Right lobe of liver (tissue), 6 donors: Measurements from ENCODE around the gene DIDO1. TPM values are rescaled to one million over a fixed set of nuclear protein-coding genes. Genes with fewer than 3 reads are reported as not detected.

ENCODE experiments used
- ATAC-seq, 4 donors: fragments of 200-7000 bp; cut with Tn5 transposase; one replicate each; pipeline ENCODE4 v1.9.1; 2020; ENCODE audit warnings: mild to moderate bottlenecking in 4 of 4, moderate library complexity in 4 of 4
- DNase-seq, 3 donors: peaks; one replicate each; pipeline ENCODE4 v3.0.0-alpha.2; 2020
- H3K27ac ChIP-seq, 3 donors: fragments of 200-600 bp; one replicate each; pipeline ENCODE4 v1.8.0; 2022
- H3K27me3 ChIP-seq, 2 donors: fragments of 200-600 bp; one replicate each; pipeline ENCODE4 v1.8.0; 2022
- H3K36me3 ChIP-seq, 4 donors: fragments of 200-600 bp; sonication (generic) in 1 of 4; one replicate each; pipeline versions ENCODE4 v1.5.1 to v1.8.0; 2017 to 2022; ENCODE audit warnings: control low read depth in 1 of 4
- H3K4me1 ChIP-seq, 4 donors: fragments of 200-600 bp; sonication (generic) in 1 of 4; one replicate each; pipeline versions ENCODE4 v1.5.1 to v1.8.0; 2017 to 2022; ENCODE audit warnings: control low read depth in 1 of 4
- H3K4me3 ChIP-seq, 3 donors: fragments of 200-600 bp; one replicate each; pipeline ENCODE4 v1.8.0; 2022
- H3K9me3 ChIP-seq, 4 donors: fragments of 200-600 bp; sonication (generic) in 1 of 4; one replicate each; pipeline versions ENCODE4 v1.5.1 to v1.8.0; 2017 to 2022; ENCODE audit warnings: control low read depth in 1 of 4
- POLR2A ChIP-seq: fragments of 450-650 bp; IDR thresholded peaks from one replicate; pipeline ENCODE4 v1.6.1; 2017; ENCODE audit warnings: antibody characterized with exemption, mild to moderate bottlenecking
- WGBS: methylation state at CpG from one replicate; pipeline ENCODE4 v1.1.6; 2018; ENCODE audit warnings: low coverage, low lambda C conversion rate; ENCODE audit not compliant: insufficient coverage; ENCODE audit errors: missing lambda C conversion rate; 5-methylcytosine and 5-hydroxymethylcytosine counted together
- intact Hi-C, 2 donors: fragments of 100-400 bp; cut with DNase I; formaldehyde crosslinking; loops; one replicate each; pipeline versions ENCODE4 v1.11.2 to v1.14.1; 2022
- total RNA-seq, 6 experiments: library from RNA; depleted of rRNA in 2 of 6; stranded (reverse); fragments of >200 nt in 2 of 6; fragmentation: NEBNext Ultra II Directional in 3 of 6; extraction: Animal tissue kit (Norgen Biotek cat#: 25700) in 3 of 6; gene quantifications; one replicate each; pipeline versions ENCODE4 v1.1.0 to v1.2.4, GENCODE V29; 2016 to 2023
- TF ChIP-seq, protein P1 (sequence below), 4 donors: fragments of 200-600 bp in 3 of 4; fragments of 450-650 bp in 1 of 4; IDR thresholded peaks; one replicate each; pipeline versions ENCODE4 v1.5.1 to v1.8.0; 2016 to 2022; ENCODE audit warnings: antibody characterized with exemption in 4 of 4, mild to moderate bottlenecking in 2 of 4
- donor health status: DM: no; HTN: yes; CAD: no.
- donor health status: DM: no; HTN: no; CAD: no.
- donor health status: DM: no; HTN: no; CAD: no.
- donor health status: DM: no; HTN: yes; CAD: no.
- donor health status: DM: no; HTN: yes; CAD: no.

Gene DIDO1
- total RNA-seq, 6 experiments from 2014 or later: 18.3 to 28.1 (median 21.1) TPM

DNA sequence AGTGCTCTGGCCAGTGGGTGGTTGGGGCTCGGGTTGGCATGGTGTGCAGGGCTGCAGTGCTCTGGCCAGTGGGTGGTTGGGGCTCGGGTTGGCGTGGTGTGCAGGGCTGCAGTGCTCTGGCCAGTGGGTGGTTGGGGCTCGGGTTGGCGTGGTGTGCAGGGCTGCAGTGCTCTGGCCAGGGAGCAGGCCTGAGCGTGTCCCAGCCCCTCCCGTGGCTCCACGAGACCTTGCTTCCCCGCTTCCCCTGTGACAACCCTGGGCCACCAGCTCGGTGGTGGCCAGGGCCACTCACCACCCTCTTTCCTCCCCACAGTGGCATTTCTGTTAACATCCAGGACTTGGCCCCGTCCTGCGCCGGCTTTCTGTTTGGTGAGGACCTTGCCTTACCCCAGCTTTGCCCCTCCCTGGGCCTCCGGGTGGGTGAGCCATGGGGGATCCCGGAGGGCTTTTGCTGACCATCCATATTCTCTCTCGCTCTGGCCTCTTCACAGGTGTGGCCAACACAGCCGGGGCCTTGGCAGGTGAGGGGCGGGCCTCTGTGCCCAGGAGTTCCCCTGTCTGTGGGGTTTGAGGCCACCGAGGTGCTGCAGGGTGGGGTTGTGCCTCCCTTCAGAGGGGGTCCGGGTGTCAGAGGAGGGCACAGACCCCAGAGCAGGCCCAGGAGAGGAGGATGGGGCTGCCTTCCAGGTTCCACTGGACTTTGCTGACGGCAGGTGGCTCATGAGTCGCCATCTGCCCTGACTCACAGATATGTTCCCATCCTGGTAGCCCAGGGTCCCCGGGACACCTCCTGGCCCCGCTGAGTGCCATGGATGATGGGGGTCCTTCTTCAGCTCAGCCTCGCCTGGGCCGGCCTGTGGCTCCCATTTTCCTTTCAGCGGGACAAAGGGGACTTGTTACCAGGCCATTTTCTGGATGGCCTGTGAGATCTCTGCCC is 40.2 kb upstream of the DIDO1 start:
- no peak for TF ChIP-seq POLR2A
- TF ChIP-seq, protein P1, sequence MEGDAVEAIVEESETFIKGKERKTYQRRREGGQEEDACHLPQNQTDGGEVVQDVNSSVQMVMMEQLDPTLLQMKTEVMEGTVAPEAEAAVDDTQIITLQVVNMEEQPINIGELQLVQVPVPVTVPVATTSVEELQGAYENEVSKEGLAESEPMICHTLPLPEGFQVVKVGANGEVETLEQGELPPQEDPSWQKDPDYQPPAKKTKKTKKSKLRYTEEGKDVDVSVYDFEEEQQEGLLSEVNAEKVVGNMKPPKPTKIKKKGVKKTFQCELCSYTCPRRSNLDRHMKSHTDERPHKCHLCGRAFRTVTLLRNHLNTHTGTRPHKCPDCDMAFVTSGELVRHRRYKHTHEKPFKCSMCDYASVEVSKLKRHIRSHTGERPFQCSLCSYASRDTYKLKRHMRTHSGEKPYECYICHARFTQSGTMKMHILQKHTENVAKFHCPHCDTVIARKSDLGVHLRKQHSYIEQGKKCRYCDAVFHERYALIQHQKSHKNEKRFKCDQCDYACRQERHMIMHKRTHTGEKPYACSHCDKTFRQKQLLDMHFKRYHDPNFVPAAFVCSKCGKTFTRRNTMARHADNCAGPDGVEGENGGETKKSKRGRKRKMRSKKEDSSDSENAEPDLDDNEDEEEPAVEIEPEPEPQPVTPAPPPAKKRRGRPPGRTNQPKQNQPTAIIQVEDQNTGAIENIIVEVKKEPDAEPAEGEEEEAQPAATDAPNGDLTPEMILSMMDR (IDR thresholded peaks at IDR 0.05): no peak
- no peak overlapping the region for H3K27ac ChIP-seq
- DNase-seq: peak in 1 of 3 donors; percentile 44
- intact Hi-C loops: loop anchor here in 1 of 2 donors (10.0 kb wide), 1 partner anchor 62 kb away; no protein-coding TSS in a partner anchor
- H3K36me3 ChIP-seq: peaks cover 0 to 36% (median 13%) of the 10 kb centered on the region in 4 donors
- H3K9me3 ChIP-seq: no peaks in the 10 kb centered on the region
- H3K4me3 ChIP-seq: no peak overlapping the region
- peaks cover 0 to 5% (median 0%) of the 10 kb centered on the region in 4 donors for H3K4me1 ChIP-seq
- no peaks in the 10 kb centered on the region for H3K27me3 ChIP-seq
- ATAC-seq: no peak
- WGBS: no CpG with 5 or more reads among the region's 27 CpGs

GRCh38 chr20:62965363-62965771 is 39.1 kb upstream of the DIDO1 start:
- Histone ChIP-seq H3K4me1 (peaks cover 0 to 5% (median 0%) of the 10 kb centered on the region in 4 donors), H3K27me3 (no peaks in the 10 kb centered on the region), H3K9me3 (no peaks in the 10 kb centered on the region), H3K36me3 (peaks cover 0 to 39% (median 14%) of the 10 kb centered on the region in 4 donors), H3K4me3 (no peak overlapping the region), H3K27ac (no peak overlapping the region)
- intact Hi-C loops: loop anchor here in 1 of 2 donors (10.0 kb wide), 1 partner anchor 61 kb away; no protein-coding TSS in a partner anchor
- TF ChIP-seq, protein P1 (IDR thresholded peaks at IDR 0.05): no peak
- TF ChIP-seq POLR2A: no peak
- DNase-seq (peak in 1 of 3 donors; percentile 50), ATAC-seq (no peak)
- 97% methylated on average over 5 of the region's 19 CpGs for WGBS

DNA sequence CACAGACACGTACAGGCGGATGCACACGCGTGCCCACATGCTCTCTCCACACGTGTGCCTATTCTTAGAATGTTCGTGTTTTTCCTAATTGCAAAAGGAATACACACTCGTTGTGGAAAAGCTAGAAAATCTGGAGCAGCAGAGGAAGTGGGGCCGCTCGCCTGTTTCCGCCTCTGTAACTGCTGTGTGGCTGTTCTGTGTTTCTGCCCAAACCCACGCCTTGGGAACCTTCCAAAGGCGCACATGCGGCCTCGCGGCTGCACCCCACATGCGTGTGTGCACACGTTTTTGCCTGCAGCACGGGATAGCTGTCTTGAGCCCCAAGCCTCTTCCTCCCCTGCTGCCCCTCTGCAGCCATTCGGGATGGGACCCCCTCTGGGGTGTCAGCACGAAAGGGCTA is 38.4 kb upstream of the DIDO1 start:
- TF ChIP-seq, protein P1 (IDR thresholded peaks at IDR 0.05): no peak
- no peak for TF ChIP-seq POLR2A
- no peak for ATAC-seq
- H3K4me3 ChIP-seq: no peak overlapping the region
- peaks cover 0 to 46% (median 18%) of the 10 kb centered on the region in 4 donors for H3K36me3 ChIP-seq
- H3K9me3 ChIP-seq: no peaks in the 10 kb centered on the region
- DNase-seq: peak in 1 of 3 donors; percentile 36
- H3K4me1 ChIP-seq: peaks cover 0 to 5% (median 0%) of the 10 kb centered on the region in 4 donors
- WGBS: 69% methylated on average over 8 of the region's 20 CpGs
- no peaks in the 10 kb centered on the region for H3K27me3 ChIP-seq
- intact Hi-C loops: loop anchor here in 1 of 2 donors (10.0 kb wide), 1 partner anchor 60 kb away; no protein-coding TSS in a partner anchor
- no peak overlapping the region for H3K27ac ChIP-seq

DNA sequence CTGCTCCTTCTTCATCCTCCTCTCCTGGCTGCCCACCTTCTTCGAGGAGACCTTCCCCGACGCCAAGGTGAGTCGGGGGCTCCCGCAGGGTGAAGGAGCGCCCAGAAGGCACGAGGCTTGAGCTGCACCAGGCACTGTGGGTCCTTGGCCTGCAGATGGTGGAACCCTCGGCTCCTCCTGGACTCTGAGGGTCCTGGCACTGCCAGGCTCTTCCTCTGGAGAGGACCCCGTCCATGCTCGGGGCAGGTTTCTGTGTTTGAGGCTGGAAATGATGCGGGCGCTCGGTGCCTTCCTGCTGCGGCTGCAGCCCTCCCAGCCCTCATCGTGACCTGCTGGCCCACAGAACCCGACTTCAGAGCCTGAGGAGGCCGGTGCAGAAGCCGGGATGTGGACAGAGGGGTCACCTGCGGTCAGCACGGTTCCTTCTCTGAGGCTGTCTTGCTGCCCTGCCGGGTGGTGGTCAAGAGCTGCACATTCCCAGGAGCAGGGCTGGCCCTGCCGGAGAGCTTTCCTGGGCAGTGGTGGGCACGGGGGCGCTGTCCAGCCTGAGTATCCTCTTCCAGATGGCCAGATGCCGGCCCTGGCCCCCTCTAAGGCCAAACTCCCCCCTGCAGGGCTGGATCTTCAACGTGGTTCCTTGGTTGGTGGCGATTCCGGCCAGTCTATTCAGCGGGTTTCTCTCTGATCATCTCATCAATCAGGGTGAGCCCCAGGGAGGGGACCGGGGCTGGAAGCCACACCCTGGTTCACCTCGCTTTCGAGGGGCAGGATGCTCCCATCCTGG is 37.5 kb upstream of the DIDO1 start:
- peak in 1 of 3 donors; percentile 44 for DNase-seq
- 83% methylated on average over 6 of the region's 32 CpGs for WGBS
- H3K27me3 ChIP-seq: no peaks in the 10 kb centered on the region
- no peak overlapping the region for H3K27ac ChIP-seq
- peaks cover 0 to 49% (median 21%) of the 10 kb centered on the region in 4 donors for H3K36me3 ChIP-seq
- H3K4me3 ChIP-seq: no peak overlapping the region
- H3K4me1 ChIP-seq: peaks cover 0 to 5% (median 0%) of the 10 kb centered on the region in 4 donors
- TF ChIP-seq POLR2A: no peak
- ATAC-seq: no peak
- intact Hi-C loops: loop anchor here in 1 of 2 donors (10.0 kb wide), 1 partner anchor 59 kb away; no protein-coding TSS in a partner anchor
- no peaks in the 10 kb centered on the region for H3K9me3 ChIP-seq
